ENCODE measurements around the gene ANKRD45.
"Not testable (repeated sequence)": the region's sequence is repeated elsewhere in the genome, so short reads cannot be mapped to it uniquely, and the experiment has no call there.

- TF ChIP-seq CTCF, POLR2A (IDR thresholded peaks at IDR 0.05): not testable (repeated sequence)
These were observed 78.5 kb downstream of the ANKRD45 start for GRCh38 chr1:173591138-173591537.

Measured in esophagus squamous epithelium (tissue), 4 donors.